GM18526 (cell line): ENCODE measurements around the gene RAB31.
A peak's percentile ranks its signal among the peaks of the same experiment; 100 is the strongest.

ENCODE experiments used
- POLR2A ChIP-seq: IDR thresholded peaks from 3 replicates; pipeline ENCODE4 v1.6.1; 2011; ENCODE audit not compliant: insufficient read length; ENCODE audit errors: extremely low read depth

Gene RAB31

GRCh38 chr18:9708057-9708433, at the start of gene RAB31:
Gene RAB31 (plus strand): TSS chr18:9708301. CDS start chr18:9708406, 105 bp downstream.
- TF ChIP-seq POLR2A = peak; percentile 46

GRCh38 chr18:9659499-9660375, 48.4 kb upstream of the RAB31 start:
- TF ChIP-seq POLR2A = no peak

- TF ChIP-seq POLR2A = no peak
Observed at GRCh38 chr18:9661564-9661963, 46.5 kb upstream of the RAB31 start.

- TF ChIP-seq POLR2A = no peak
Observed at GRCh38 chr18:9663377-9663776, 44.7 kb upstream of the RAB31 start.

GRCh38 chr18:9665314-9665713, 42.8 kb upstream of the RAB31 start:
- no peak for TF ChIP-seq POLR2A

GRCh38 chr18:9666548-9666947, 41.6 kb upstream of the RAB31 start:
- TF ChIP-seq POLR2A = no peak

- no peak for TF ChIP-seq POLR2A
Observed at GRCh38 chr18:9669016-9669415, 39.1 kb upstream of the RAB31 start.

GRCh38 chr18:9671214-9671613, 36.9 kb upstream of the RAB31 start:
- no peak for TF ChIP-seq POLR2A

GRCh38 chr18:9673296-9674251, 34.5 kb upstream of the RAB31 start:
- TF ChIP-seq POLR2A = no peak

GRCh38 chr18:9679125-9679524, 29.0 kb upstream of the RAB31 start:
- TF ChIP-seq POLR2A = no peak

GRCh38 chr18:9681217-9681616, 26.9 kb upstream of the RAB31 start:
- TF ChIP-seq POLR2A = no peak

GRCh38 chr18:9682572-9682971, 25.5 kb upstream of the RAB31 start:
- no peak for TF ChIP-seq POLR2A

- no peak for TF ChIP-seq POLR2A
Observed at GRCh38 chr18:9683418-9684396, 24.4 kb upstream of the RAB31 start.

- TF ChIP-seq POLR2A = no peak
Observed at GRCh38 chr18:9684881-9685614, 23.1 kb upstream of the RAB31 start.
